ENCODE measurements around the gene ZSCAN32.

The ZSCAN32 gene

DNA sequence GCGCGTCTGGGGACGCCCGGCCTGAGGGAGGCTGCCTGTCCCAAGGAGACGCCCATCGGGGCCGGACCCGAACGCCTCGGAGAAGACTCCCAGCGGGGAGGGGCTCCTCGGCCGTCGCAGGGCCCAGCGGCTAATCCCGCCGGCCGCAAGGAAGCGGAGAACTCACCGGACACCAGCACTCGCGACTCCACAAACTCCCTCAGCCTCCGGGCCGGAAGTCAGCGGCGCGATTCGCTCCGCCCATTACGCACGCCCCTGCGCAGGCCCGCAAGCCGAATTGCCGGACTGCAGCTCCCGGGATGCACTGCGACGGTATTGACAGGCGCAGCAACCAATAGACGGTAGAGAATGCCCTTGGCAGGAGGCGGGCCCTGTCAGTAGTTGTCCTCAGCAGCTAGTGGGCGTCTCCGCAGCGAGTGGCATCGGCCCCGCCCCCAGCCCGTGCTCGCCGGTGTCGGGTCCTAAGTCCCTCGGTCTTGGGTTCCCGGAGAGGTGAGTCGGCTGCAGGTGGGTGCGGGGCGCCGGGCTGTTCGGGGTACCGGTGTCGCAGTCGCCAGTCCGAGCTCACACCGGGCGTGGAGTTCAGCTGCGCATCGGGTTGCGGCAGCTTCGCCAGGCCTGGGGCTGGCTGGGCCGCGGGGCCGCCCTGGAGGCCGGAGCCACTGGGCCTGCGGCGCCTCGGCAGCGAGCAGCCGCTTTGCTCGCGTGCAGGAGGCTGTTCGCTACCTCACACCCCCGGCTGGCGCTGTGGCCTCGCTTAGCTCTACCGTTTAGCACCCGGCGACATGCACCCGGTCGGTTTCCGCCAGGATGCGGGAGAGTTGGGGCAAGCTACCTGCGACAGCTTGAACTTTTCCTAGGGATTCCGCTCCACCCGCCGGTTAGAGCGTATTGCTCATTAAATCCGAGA lies at the start of gene ZSCAN32, which contains the start of gene ZNF174:
Gene ZSCAN32 (minus strand): TSS at position 226 of the 910 bp plus-strand sequence. CDS start 3,447 bp downstream, outside the sequence.
Gene ZNF174 (plus strand): TSS at position 437 of the 910 bp plus-strand sequence. CDS start 790 bp downstream, outside the sequence.
- H3K36me3 ChIP-seq (ENCODE audit: insufficient read depth, low read length) = peaks cover 39% of the 10 kb centered on the region
- H3K4me3 ChIP-seq (ENCODE audit: low read depth in 1 of 2, low read length in 2 of 2) = peak within 1 kb of the TSS; percentile 87 to 94
- H3K27me3 ChIP-seq (ENCODE audit: control insufficient read depth in 1 of 2, insufficient read depth in 2 of 2, low read length in 2 of 2) = no peaks in the 10 kb centered on the region
- H3K9ac ChIP-seq (ENCODE audit: low read length) = peak within 1 kb of the TSS; percentile 76
- peaks cover 28% of the 10 kb centered on the region for H3K9me3 ChIP-seq (ENCODE audit: low read length)
- H3K4me1 ChIP-seq (ENCODE audit: insufficient read depth, low read length) = peaks cover 18% of the 10 kb centered on the region
- H3K27ac ChIP-seq (ENCODE audit: low read depth, low read length) = peak within 1 kb of the TSS; percentile 92

DNA sequence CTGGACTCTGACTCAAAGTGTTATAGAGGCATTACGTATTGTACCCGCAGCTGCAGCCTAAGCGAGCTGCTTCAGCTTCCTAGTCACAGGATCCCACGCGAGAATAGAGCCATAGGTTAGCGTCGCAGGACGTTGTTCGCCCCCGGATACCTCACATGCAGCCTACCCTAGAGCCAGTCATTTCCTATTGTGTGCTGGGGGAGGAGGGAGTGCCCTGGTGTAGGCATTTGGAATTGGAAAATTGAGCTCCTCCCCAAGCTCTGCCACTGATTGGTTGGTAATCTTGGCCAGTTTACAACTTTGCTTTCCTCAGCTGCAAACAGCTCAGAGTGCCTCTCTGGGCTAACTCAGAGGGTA lies 43.2 kb upstream of the ZSCAN32 start:
- H3K36me3 ChIP-seq (ENCODE audit: insufficient read depth, low read length) = peaks cover 4% of the 10 kb centered on the region
- no peaks in the 10 kb centered on the region for H3K9me3 ChIP-seq (ENCODE audit: low read length)
- peak overlapping the region; percentile 64 to 77 for H3K4me3 ChIP-seq (ENCODE audit: low read depth in 1 of 2, low read length in 2 of 2)
- peaks cover 9% of the 10 kb centered on the region for H3K4me1 ChIP-seq (ENCODE audit: insufficient read depth, low read length)
- H3K27me3 ChIP-seq (ENCODE audit: control insufficient read depth in 1 of 2, insufficient read depth in 2 of 2, low read length in 2 of 2) = no peaks in the 10 kb centered on the region
- H3K9ac ChIP-seq (ENCODE audit: low read length) = peak overlapping the region; percentile 40
- peak overlapping the region; percentile 55 for H3K27ac ChIP-seq (ENCODE audit: low read depth, low read length)

DNA sequence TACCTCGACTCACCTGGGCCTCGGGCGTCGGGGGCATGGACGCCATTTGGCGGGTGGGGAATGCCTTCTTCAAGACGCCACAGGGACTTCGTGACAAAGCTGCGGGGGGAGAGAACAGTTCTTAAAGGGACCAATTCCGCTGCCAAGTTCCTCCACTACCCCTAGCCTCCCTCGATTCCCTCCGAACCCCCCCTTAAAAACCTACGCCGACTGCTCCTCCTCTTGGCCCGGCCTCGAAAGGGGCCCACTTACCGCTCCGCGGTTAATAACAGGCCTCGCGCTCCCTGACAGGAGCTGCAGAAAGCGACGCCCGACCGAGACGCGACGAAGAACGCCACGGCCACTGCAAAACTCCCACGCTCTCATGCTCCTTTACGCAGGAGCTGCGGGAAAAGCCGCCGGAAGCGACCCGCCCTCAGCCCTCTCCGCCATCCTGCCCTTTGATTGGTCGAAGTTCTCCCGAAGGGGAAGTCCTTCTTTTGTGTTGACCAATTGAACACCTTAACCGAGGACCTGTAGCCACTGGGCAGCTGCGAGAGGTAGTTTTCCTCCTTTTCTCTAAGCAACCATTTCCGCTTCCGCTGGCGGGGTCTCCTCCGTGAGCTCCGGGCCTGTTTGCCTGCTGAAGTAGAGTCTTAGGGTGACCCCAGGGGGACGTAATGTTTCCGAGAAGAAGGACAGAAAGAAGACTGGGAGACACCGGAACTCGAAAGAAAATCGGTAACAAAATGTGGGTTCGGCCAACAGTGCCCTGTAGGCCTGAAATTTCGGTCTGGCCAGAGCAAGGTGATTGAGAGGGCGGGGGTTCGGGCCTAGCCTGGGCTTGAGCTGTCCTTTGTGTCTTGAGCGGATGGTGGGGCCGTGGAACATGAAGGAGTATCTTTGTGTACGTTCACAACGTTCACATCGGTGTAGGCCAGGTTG lies 42.6 kb upstream of the ZSCAN32 start, which contains the start of the genes NAA60 and ZNF597:
Gene NAA60 (plus strand): TSS at position 573 of the 924 bp plus-strand sequence. CDS start 32,548 bp downstream, outside the sequence.
Gene ZNF597 (minus strand): TSS at position 397 of the 924 bp plus-strand sequence. CDS start 351 bp downstream, at position 46.
- Histone ChIP-seq H3K27me3 (ENCODE audit: control insufficient read depth in 1 of 2, insufficient read depth in 2 of 2, low read length in 2 of 2) (no peaks in the 10 kb centered on the region), H3K36me3 (ENCODE audit: insufficient read depth, low read length) (peaks cover 4% of the 10 kb centered on the region), H3K27ac (ENCODE audit: low read depth, low read length) (peak within 1 kb of the TSS; percentile 55)

GRCh38 chr16:3439637-3440036 lies 38.8 kb upstream of the ZSCAN32 start:
- Histone ChIP-seq H3K36me3 (ENCODE audit: insufficient read depth, low read length) (peaks cover 4% of the 10 kb centered on the region), H3K4me1 (ENCODE audit: insufficient read depth, low read length) (peaks cover 4% of the 10 kb centered on the region), H3K9ac (ENCODE audit: low read length) (no peak overlapping the region), H3K4me3 (ENCODE audit: low read depth in 1 of 2, low read length in 2 of 2) (no peak overlapping the region), H3K27ac (ENCODE audit: low read depth, low read length) (no peak overlapping the region), H3K9me3 (ENCODE audit: low read length) (no peaks in the 10 kb centered on the region), H3K27me3 (ENCODE audit: control insufficient read depth in 1 of 2, insufficient read depth in 2 of 2, low read length in 2 of 2) (no peaks in the 10 kb centered on the region)

More for the DNA sequence above, 42.6 kb upstream of the ZSCAN32 start, which contains the start of the genes NAA60 and ZNF597:
- peak within 1 kb of the TSS; percentile 40 for H3K9ac ChIP-seq (ENCODE audit: low read length)
- H3K4me1 ChIP-seq (ENCODE audit: insufficient read depth, low read length) = peaks cover 9% of the 10 kb centered on the region
- no peaks in the 10 kb centered on the region for H3K9me3 ChIP-seq (ENCODE audit: low read length)
- peak within 1 kb of the TSS; percentile 64 to 77 for H3K4me3 ChIP-seq (ENCODE audit: low read depth in 1 of 2, low read length in 2 of 2)

DNA sequence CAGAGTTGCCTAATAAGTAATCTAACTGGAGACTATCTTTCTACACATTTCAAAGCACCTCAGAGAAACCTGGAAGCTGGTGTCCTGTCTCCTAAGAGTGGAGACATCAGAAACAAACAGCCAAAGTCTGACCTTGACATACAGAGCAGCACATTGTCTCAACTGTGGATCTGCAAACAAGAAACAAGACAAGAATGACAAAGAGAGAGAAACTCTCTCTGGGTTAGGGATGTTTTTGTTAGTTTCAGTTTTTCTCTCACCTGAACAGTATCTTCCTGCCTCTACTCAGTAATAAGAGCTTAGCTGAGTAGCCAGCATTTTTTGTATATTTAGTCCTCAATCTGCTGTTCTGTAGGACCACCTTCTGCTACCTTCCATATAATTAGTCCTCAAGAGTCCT lies 33.6 kb upstream of the ZSCAN32 start:
- Histone ChIP-seq H3K9me3 (ENCODE audit: low read length) (no peaks in the 10 kb centered on the region), H3K27ac (ENCODE audit: low read depth, low read length) (no peak overlapping the region), H3K9ac (ENCODE audit: low read length) (no peak overlapping the region), H3K27me3 (ENCODE audit: control insufficient read depth in 1 of 2, insufficient read depth in 2 of 2, low read length in 2 of 2) (no peaks in the 10 kb centered on the region), H3K4me1 (ENCODE audit: insufficient read depth, low read length) (no peaks in the 10 kb centered on the region), H3K36me3 (ENCODE audit: insufficient read depth, low read length) (no peaks in the 10 kb centered on the region), H3K4me3 (ENCODE audit: low read depth in 1 of 2, low read length in 2 of 2) (no peak overlapping the region)

GRCh38 chr16:3431779-3432219 lies 31.0 kb upstream of the ZSCAN32 start:
- Histone ChIP-seq H3K4me1 (ENCODE audit: insufficient read depth, low read length) (no peaks in the 10 kb centered on the region), H3K9ac (ENCODE audit: low read length) (no peak overlapping the region), H3K4me3 (ENCODE audit: low read depth in 1 of 2, low read length in 2 of 2) (peak overlapping the region in 1 of 2 donors; percentile 32), H3K27ac (ENCODE audit: low read depth, low read length) (no peak overlapping the region), H3K27me3 (ENCODE audit: control insufficient read depth in 1 of 2, insufficient read depth in 2 of 2, low read length in 2 of 2) (no peaks in the 10 kb centered on the region), H3K9me3 (ENCODE audit: low read length) (no peaks in the 10 kb centered on the region), H3K36me3 (ENCODE audit: insufficient read depth, low read length) (no peaks in the 10 kb centered on the region)

GRCh38 chr16:3413730-3414379 lies 13.1 kb upstream of the ZSCAN32 start:
- Histone ChIP-seq H3K9me3 (ENCODE audit: low read length) (peaks cover 33% of the 10 kb centered on the region), H3K36me3 (ENCODE audit: insufficient read depth, low read length) (peaks cover 10% of the 10 kb centered on the region), H3K27me3 (ENCODE audit: control insufficient read depth in 1 of 2, insufficient read depth in 2 of 2, low read length in 2 of 2) (no peaks in the 10 kb centered on the region), H3K9ac (ENCODE audit: low read length) (no peak overlapping the region), H3K27ac (ENCODE audit: low read depth, low read length) (no peak overlapping the region), H3K4me3 (ENCODE audit: low read depth in 1 of 2, low read length in 2 of 2) (no peak overlapping the region), H3K4me1 (ENCODE audit: insufficient read depth, low read length) (no peaks in the 10 kb centered on the region)

DNA sequence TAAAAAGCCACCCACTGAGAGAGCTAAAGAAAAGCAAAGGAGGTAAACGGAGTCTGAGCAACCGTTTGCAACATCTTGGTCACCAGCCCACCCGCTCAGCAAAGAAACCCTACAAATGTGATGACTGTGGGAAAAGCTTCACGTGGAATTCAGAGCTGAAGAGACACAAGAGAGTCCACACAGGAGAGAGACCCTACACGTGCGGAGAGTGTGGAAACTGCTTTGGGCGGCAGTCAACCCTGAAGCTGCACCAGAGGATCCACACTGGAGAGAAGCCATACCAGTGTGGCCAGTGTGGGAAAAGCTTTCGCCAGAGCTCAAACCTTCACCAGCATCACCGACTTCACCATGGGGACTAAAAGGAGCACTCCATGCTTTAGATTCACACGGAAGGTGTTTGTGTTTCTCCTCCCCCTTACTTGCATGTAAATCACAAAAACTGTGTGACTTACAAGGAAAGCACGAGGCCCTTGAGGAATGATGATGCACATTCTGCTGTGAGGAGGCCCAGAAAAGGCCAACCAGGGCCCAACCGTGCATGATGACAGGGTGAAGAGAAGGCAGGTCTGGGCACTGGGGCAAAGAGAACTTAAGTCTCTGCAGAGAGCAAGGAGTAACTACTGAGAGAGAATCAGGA lies 7.9 kb upstream of the ZSCAN32 start:
- Histone ChIP-seq H3K36me3 (ENCODE audit: insufficient read depth, low read length) (peaks cover 61% of the 10 kb centered on the region), H3K9me3 (ENCODE audit: low read length) (peaks cover 60% of the 10 kb centered on the region), H3K27me3 (ENCODE audit: control insufficient read depth in 1 of 2, insufficient read depth in 2 of 2, low read length in 2 of 2) (no peaks in the 10 kb centered on the region), H3K27ac (ENCODE audit: low read depth, low read length) (no peak overlapping the region), H3K9ac (ENCODE audit: low read length) (no peak overlapping the region), H3K4me1 (ENCODE audit: insufficient read depth, low read length) (peaks cover 7% of the 10 kb centered on the region), H3K4me3 (ENCODE audit: low read depth in 1 of 2, low read length in 2 of 2) (peak overlapping the region; percentile 12 to 49)

- Histone ChIP-seq H3K27ac (ENCODE audit: low read depth, low read length) (peak overlapping the region; percentile 92), H3K27me3 (ENCODE audit: control insufficient read depth in 1 of 2, insufficient read depth in 2 of 2, low read length in 2 of 2) (no peaks in the 10 kb centered on the region), H3K9me3 (ENCODE audit: low read length) (peaks cover 29% of the 10 kb centered on the region), H3K36me3 (ENCODE audit: insufficient read depth, low read length) (peaks cover 41% of the 10 kb centered on the region), H3K9ac (ENCODE audit: low read length) (peak overlapping the region; percentile 35), H3K4me3 (ENCODE audit: low read depth in 1 of 2, low read length in 2 of 2) (peak overlapping the region; percentile 87 to 94), H3K4me1 (ENCODE audit: insufficient read depth, low read length) (peaks cover 18% of the 10 kb centered on the region)
Observed at GRCh38 chr16:3401719-3402397, 1.1 kb upstream of the ZSCAN32 start.

GRCh38 chr16:3400446-3400778 lies 392 bp downstream of the ZSCAN32 start:
- Histone ChIP-seq H3K9ac (ENCODE audit: low read length) (peak overlapping the region; percentile 76), H3K9me3 (ENCODE audit: low read length) (peaks cover 27% of the 10 kb centered on the region), H3K36me3 (ENCODE audit: insufficient read depth, low read length) (peaks cover 39% of the 10 kb centered on the region), H3K27me3 (ENCODE audit: control insufficient read depth in 1 of 2, insufficient read depth in 2 of 2, low read length in 2 of 2) (no peaks in the 10 kb centered on the region), H3K4me1 (ENCODE audit: insufficient read depth, low read length) (peaks cover 18% of the 10 kb centered on the region), H3K27ac (ENCODE audit: low read depth, low read length) (peak overlapping the region; percentile 85), H3K4me3 (ENCODE audit: low read depth in 1 of 2, low read length in 2 of 2) (peak overlapping the region; percentile 82 to 87)

All from muscle layer of colon (tissue), 2 donors.